Myocyte (in vitro differentiated cells): Measurements from ENCODE around the gene DDX23. TPM values are rescaled to one million over a fixed set of nuclear protein-coding genes. Genes with fewer than 3 reads are reported as not detected.

ENCODE experiments used
- DNase-seq: peaks from one replicate; pipeline ENCODE4 v3.0.0-alpha.2; 2012; ENCODE audit warnings: low read depth
- total RNA-seq: library from RNA; depleted of rRNA; stranded (reverse); fragments of >200 nt; gene quantifications from 2 replicates; pipeline ENCODE4 v1.2.3, GENCODE V29; 2014

DDX23 gene
- total RNA-seq, 1 donor from 2014 or later: 61.2 TPM

GRCh38 chr12:48824905-48825304 is 27.1 kb downstream of the DDX23 start:
- no peak for DNase-seq

- DNase-seq: no peak
Measured at GRCh38 chr12:48824112-48824511, 27.9 kb downstream of the DDX23 start.

- no peak for DNase-seq
Measured at GRCh38 chr12:48823281-48823680, 28.7 kb downstream of the DDX23 start.

- DNase-seq: no peak
Measured at GRCh38 chr12:48822711-48823110, 29.3 kb downstream of the DDX23 start.

- no peak for DNase-seq
Measured at GRCh38 chr12:48822139-48822538, 29.8 kb downstream of the DDX23 start.

GRCh38 chr12:48819986-48820725 is 31.8 kb downstream of the DDX23 start:
- no peak for DNase-seq

GRCh38 chr12:48818831-48819590 is 33.0 kb downstream of the DDX23 start:
- DNase-seq: no peak

- peak; percentile 64 for DNase-seq
Measured at GRCh38 chr12:48817873-48818830, 33.8 kb downstream of the DDX23 start, which contains the start of gene CACNB3. CACNB3 (plus strand) TSS chr12:48818496; CDS start chr12:48818930, 434 bp downstream.

GRCh38 chr12:48816143-48816854 is 35.7 kb downstream of the DDX23 start:
- DNase-seq: peak; percentile 13

- DNase-seq: peak; percentile 85
Measured at GRCh38 chr12:48815126-48816110, 36.5 kb downstream of the DDX23 start.

- DNase-seq: peak; percentile 85
Measured at GRCh38 chr12:48814262-48815125, 37.5 kb downstream of the DDX23 start.

- DNase-seq: no peak
Measured at GRCh38 chr12:48813465-48814261, 38.3 kb downstream of the DDX23 start.

GRCh38 chr12:48812389-48812788 is 39.6 kb downstream of the DDX23 start:
- DNase-seq: no peak

- peak; percentile 72 for DNase-seq
Measured at GRCh38 chr12:48811437-48812090, 40.4 kb downstream of the DDX23 start.

- peak; percentile 71 for DNase-seq
Measured at GRCh38 chr12:48810903-48811431, 41.0 kb downstream of the DDX23 start.

- DNase-seq: no peak
Measured at GRCh38 chr12:48807981-48808380, 44.0 kb downstream of the DDX23 start.

- DNase-seq: no peak
Measured at GRCh38 chr12:48803675-48804074, 48.3 kb downstream of the DDX23 start.
